Duodenal mucosa (tissue), 2 donors: ENCODE data around the gene BEND6.

Source experiments
- H3K27ac ChIP-seq: one replicate; pipeline ENCODE4 v1.7.0; 2013; ENCODE audit warnings: low read depth, low read length
- H3K27me3 ChIP-seq, 2 donors: one replicate each; pipeline ENCODE4 v1.7.0; 2013; ENCODE audit warnings: low read length in 2 of 2, control low read depth in 1 of 2; ENCODE audit not compliant: insufficient read depth in 2 of 2, control insufficient read depth in 1 of 2
- H3K36me3 ChIP-seq, 2 donors: one replicate each; pipeline ENCODE4 v1.7.0; 2013; ENCODE audit warnings: low read length in 2 of 2, control low read depth in 1 of 2; ENCODE audit not compliant: insufficient read depth in 2 of 2, control insufficient read depth in 1 of 2
- H3K4me1 ChIP-seq, 2 donors: one replicate each; pipeline ENCODE4 v1.7.0; 2013; ENCODE audit warnings: low read length in 2 of 2, control low read depth in 1 of 2; ENCODE audit not compliant: insufficient read depth in 2 of 2, control insufficient read depth in 1 of 2
- H3K4me3 ChIP-seq, 2 donors: one replicate each; pipeline ENCODE4 v1.7.0; 2013; ENCODE audit warnings: low read length in 2 of 2, low read depth in 1 of 2
- H3K9ac ChIP-seq, 2 donors: one replicate each; pipeline ENCODE4 v1.7.0; 2013; ENCODE audit warnings: low read length in 2 of 2, low read depth in 1 of 2
- H3K9me3 ChIP-seq, 2 donors: one replicate each; pipeline ENCODE4 v1.7.0; 2013; ENCODE audit warnings: low read length in 2 of 2, control low read depth in 1 of 2; ENCODE audit not compliant: control insufficient read depth in 1 of 2

Gene BEND6

GRCh38 chr6:56977192-56977591 lies 22.3 kb downstream of the BEND6 start:
- Histone ChIP-seq H3K4me1 (no peaks in the 10 kb centered on the region), H3K9ac (no peak overlapping the region), H3K9me3 (no peaks in the 10 kb centered on the region), H3K36me3 (no peaks in the 10 kb centered on the region), H3K4me3 (no peak overlapping the region), H3K27me3 (no peaks in the 10 kb centered on the region), H3K27ac (no peak overlapping the region)

GRCh38 chr6:56978530-56978929 lies 23.6 kb downstream of the BEND6 start:
- Histone ChIP-seq H3K9ac (no peak overlapping the region), H3K4me1 (no peaks in the 10 kb centered on the region), H3K9me3 (no peaks in the 10 kb centered on the region), H3K36me3 (no peaks in the 10 kb centered on the region), H3K27me3 (no peaks in the 10 kb centered on the region), H3K4me3 (no peak overlapping the region), H3K27ac (no peak overlapping the region)

DNA sequence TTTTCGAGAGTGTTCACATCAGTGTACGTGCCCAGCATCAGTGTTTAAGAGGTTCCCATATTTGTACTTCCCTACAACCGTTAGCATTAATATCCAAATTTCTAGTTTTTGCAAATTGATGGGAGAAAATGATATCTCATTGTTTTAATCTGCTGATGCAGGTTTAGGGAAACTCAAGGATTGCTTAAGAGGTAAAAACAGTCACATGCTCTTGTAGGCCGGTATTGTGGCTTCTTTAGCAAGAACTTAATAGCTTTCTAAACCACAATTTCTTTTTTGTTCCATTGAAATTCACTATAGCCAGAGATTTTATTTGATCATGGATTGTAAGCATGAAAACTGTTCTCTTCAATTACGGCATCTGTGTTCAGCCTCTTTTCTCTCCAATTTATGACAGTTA lies 29.5 kb downstream of the BEND6 start:
- no peak overlapping the region for H3K27ac ChIP-seq
- H3K4me3 ChIP-seq, result no peak overlapping the region
- H3K9ac ChIP-seq, result no peak overlapping the region
- H3K9me3 ChIP-seq, result no peaks in the 10 kb centered on the region
- H3K4me1 ChIP-seq, result no peaks in the 10 kb centered on the region
- H3K36me3 ChIP-seq, result no peaks in the 10 kb centered on the region
- H3K27me3 ChIP-seq, result no peaks in the 10 kb centered on the region

- Histone ChIP-seq H3K4me3 (no peak overlapping the region), H3K36me3 (no peaks in the 10 kb centered on the region), H3K4me1 (no peaks in the 10 kb centered on the region), H3K9ac (no peak overlapping the region), H3K27ac (no peak overlapping the region), H3K27me3 (no peaks in the 10 kb centered on the region), H3K9me3 (no peaks in the 10 kb centered on the region)
These were observed 30.0 kb downstream of the BEND6 start for GRCh38 chr6:56984884-56985283.

- no peaks in the 10 kb centered on the region for H3K9me3 ChIP-seq
- H3K4me1 ChIP-seq, result no peaks in the 10 kb centered on the region
- no peak overlapping the region for H3K4me3 ChIP-seq
- no peaks in the 10 kb centered on the region for H3K36me3 ChIP-seq
- H3K9ac ChIP-seq, result no peak overlapping the region
- H3K27me3 ChIP-seq, result no peaks in the 10 kb centered on the region
- no peak overlapping the region for H3K27ac ChIP-seq
These were observed 31.7 kb downstream of the BEND6 start for GRCh38 chr6:56986611-56987010.

GRCh38 chr6:56988145-56988544 lies 33.2 kb downstream of the BEND6 start:
- Histone ChIP-seq H3K27me3 (no peaks in the 10 kb centered on the region), H3K27ac (no peak overlapping the region), H3K9ac (no peak overlapping the region), H3K36me3 (no peaks in the 10 kb centered on the region), H3K4me1 (no peaks in the 10 kb centered on the region), H3K9me3 (no peaks in the 10 kb centered on the region), H3K4me3 (no peak overlapping the region)

GRCh38 chr6:56992036-56992435 lies 37.1 kb downstream of the BEND6 start:
- H3K27ac ChIP-seq, result no peak overlapping the region
- H3K9ac ChIP-seq, result no peak overlapping the region
- no peaks in the 10 kb centered on the region for H3K9me3 ChIP-seq
- no peak overlapping the region for H3K4me3 ChIP-seq
- no peaks in the 10 kb centered on the region for H3K27me3 ChIP-seq
- no peaks in the 10 kb centered on the region for H3K4me1 ChIP-seq
- H3K36me3 ChIP-seq, result no peaks in the 10 kb centered on the region

DNA sequence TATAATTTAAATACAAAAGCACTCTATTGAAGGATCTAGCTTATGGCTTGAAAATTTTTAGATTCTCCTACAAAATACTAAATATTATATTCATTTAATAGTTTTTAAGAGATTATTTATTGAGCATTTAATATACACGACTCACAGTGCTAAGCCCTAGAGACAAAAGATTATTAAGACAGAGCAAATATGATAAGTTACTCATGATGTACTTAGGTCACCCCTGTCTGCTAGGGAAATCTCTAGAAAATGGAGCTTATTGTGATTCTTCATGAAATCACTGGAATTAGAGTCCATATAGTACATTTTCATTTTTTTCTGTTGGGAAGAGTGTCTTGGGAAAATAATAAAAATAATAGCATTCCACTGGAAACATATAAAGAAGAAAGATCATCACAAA lies 37.8 kb downstream of the BEND6 start:
- H3K27me3 ChIP-seq, result no peaks in the 10 kb centered on the region
- no peak overlapping the region for H3K4me3 ChIP-seq
- H3K9ac ChIP-seq, result no peak overlapping the region
- H3K27ac ChIP-seq, result no peak overlapping the region
- H3K9me3 ChIP-seq, result no peaks in the 10 kb centered on the region
- H3K36me3 ChIP-seq, result no peaks in the 10 kb centered on the region
- H3K4me1 ChIP-seq, result no peaks in the 10 kb centered on the region

DNA sequence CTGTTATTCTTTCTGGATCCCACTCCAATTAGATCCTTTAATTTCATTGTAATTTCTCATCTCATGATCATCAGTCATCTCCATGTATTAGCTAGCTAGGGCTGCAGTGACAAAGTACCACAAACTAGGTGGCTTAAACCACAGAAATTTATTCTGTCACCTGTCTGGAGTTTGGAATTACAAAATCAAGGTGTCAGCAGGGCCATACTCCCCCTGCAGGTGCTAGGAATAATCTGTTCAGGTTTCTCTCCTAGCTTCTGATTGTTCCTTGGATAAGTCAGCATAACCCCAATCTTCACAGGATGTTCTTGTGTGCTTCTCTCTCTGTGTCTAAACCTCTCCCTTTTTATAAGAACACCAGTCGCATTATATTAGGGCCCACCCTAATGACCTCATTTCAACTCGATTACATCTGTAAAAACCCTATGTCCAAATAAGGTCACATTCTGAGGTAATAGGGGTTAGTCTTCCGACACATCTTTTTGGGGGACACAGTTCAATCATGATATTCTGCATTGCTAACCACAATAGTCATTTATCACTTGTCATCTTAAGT lies 40.5 kb downstream of the BEND6 start:
- no peak overlapping the region for H3K9ac ChIP-seq
- H3K4me1 ChIP-seq, result no peaks in the 10 kb centered on the region
- no peak overlapping the region for H3K27ac ChIP-seq
- no peaks in the 10 kb centered on the region for H3K27me3 ChIP-seq
- peaks cover 4 to 7% of the 10 kb centered on the region in 2 donors for H3K9me3 ChIP-seq
- H3K4me3 ChIP-seq, result no peak overlapping the region
- H3K36me3 ChIP-seq, result no peaks in the 10 kb centered on the region

- Histone ChIP-seq H3K27ac (no peak overlapping the region), H3K27me3 (no peaks in the 10 kb centered on the region), H3K4me1 (no peaks in the 10 kb centered on the region), H3K36me3 (no peaks in the 10 kb centered on the region), H3K9me3 (peaks cover 4 to 7% of the 10 kb centered on the region in 2 donors), H3K4me3 (no peak overlapping the region), H3K9ac (no peak overlapping the region)
These were observed 41.5 kb downstream of the BEND6 start for GRCh38 chr6:56996401-56996800.

DNA sequence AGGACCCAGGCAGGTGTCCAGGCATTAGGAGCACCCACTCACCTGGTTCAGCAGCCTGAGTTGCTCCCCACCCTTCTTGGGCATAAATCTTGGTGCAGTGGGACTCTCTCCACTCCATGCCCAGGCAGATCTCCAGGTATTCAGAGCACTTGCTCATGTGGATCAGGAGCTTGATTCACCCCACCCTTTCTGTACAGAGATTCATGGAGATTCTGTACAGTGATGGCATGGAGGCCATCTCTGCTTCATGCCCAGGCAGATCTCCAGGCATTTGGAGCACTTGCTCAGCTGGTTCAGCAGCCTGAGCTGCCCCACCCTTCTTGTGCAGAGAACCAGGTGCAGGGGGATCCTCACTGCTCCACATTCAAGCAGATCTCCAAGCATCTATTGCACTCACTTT lies 44.1 kb downstream of the BEND6 start:
- Histone ChIP-seq H3K9ac (no peak overlapping the region), H3K9me3 (peaks cover 4 to 7% of the 10 kb centered on the region in 2 donors), H3K4me3 (no peak overlapping the region), H3K4me1 (no peaks in the 10 kb centered on the region), H3K27ac (no peak overlapping the region), H3K27me3 (no peaks in the 10 kb centered on the region), H3K36me3 (no peaks in the 10 kb centered on the region)
